Measurements from ENCODE around the gene SLC6A9.

SLC6A9 gene

GRCh38 chr1:44025816-44026215 lies 5.4 kb downstream of the SLC6A9 start:
- no peak for DNase-seq

DNA sequence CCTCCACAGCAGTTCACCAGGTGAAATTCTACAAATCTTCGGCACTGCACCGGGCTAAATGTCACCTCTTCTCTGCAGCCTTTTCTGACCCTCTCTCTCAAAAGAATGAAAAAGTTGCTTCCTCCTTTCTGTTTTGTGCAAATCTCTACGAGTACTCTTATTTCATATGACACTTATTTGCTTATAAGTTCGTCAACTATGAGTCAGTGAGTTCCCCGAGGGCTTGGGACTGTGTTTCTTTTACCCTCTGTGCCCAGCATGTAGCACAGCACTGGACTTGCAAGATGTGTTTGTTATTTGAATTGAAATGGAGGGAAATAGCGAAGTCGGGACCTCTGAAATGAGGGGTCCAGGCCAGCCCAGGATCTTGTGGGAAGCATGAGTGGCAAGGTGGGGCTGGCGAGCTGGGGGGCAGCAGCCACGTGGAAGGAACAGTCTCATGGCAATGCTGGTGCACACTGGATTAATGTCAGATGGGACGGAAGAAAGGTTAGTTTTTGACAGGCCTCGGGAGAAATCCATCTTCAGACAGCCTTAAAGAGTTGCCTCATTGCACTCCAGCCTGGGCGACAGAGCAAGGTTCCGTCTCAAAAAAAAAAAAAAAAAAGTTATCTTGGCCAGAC lies 6.2 kb downstream of the SLC6A9 start:
- no peak for DNase-seq

DNA sequence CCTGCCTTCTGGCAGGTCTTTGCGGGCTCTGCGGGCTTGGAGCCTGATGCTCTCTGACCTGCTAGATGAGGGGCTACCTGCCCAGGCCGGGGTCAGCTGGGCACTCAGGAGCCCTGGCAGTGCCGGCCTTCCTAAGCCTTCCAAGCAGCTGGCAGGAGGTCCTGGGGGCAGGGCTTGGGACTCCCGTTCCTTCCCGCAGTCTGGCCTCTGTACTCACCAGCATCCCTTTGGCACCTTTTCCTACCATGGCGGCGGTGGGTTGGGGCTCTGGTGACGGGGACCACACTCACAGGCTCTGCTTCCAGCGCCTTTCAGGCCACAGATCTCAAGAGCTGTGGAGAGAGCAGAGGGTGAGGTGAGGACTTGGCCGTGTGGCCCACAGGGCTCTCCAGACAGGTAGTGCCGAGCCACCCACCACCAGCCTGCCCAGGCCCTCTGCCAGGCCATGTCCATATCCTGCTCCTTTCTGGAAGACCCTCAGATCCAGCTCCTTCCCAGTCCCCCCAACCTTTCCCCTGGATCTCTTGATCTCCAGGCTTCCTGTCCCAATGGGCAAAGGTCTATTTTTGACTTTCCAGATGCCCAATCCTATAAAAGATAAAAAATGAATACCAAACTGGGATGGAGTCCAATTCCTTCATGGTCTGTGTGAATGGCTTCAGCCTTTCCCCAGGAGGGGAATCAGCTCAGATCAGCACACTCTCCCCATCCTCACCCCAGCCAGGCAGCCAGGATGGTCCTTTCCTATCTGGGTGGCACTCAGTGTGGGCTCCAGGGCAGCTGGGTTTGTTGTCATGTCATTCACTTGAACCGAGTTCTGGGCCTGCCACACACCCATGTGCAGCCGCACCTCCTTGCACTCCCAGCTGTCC lies 7.0 kb downstream of the SLC6A9 start:
- DNase-seq: no peak

GRCh38 chr1:44021581-44022321 lies 9.5 kb downstream of the SLC6A9 start:
- DNase-seq: no peak

- no peak for DNase-seq
Measured at GRCh38 chr1:44021156-44021555, 10.1 kb downstream of the SLC6A9 start.

- no peak for DNase-seq
Measured at GRCh38 chr1:44020464-44020863, 10.8 kb downstream of the SLC6A9 start.

DNA sequence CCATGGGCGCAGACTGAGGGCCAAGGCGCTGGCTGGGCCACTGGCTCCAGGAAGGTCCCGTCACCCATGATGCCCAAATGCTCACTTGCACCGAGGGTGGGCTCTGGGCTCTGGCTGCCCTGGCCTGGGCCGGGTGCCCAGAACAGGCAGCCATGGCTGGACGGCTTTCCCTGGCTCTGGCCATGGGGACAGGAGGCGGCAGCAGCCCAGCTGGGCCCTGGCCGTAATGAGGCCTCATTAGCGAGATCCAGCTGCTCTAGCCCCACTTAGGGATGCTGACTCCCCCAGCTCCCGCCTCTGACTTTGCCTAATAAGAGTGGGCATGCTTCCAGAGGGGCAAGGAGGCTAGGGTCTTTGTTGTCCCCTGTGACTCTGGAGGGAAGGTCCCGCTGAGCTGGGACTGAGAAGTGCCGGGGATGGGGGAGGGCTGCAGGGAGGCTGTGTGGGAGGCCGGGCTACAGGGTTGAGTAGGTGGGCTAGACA lies 11.8 kb downstream of the SLC6A9 start:
- DNase-seq: no peak

GRCh38 chr1:44016890-44017400 lies 14.3 kb downstream of the SLC6A9 start:
- DNase-seq: no peak

GRCh38 chr1:44016041-44016889 lies 15.0 kb downstream of the SLC6A9 start:
- no peak for DNase-seq

GRCh38 chr1:44015206-44015605 lies 16.1 kb downstream of the SLC6A9 start:
- no peak for DNase-seq

GRCh38 chr1:44014365-44015104 lies 16.7 kb downstream of the SLC6A9 start:
- no peak for DNase-seq

DNA sequence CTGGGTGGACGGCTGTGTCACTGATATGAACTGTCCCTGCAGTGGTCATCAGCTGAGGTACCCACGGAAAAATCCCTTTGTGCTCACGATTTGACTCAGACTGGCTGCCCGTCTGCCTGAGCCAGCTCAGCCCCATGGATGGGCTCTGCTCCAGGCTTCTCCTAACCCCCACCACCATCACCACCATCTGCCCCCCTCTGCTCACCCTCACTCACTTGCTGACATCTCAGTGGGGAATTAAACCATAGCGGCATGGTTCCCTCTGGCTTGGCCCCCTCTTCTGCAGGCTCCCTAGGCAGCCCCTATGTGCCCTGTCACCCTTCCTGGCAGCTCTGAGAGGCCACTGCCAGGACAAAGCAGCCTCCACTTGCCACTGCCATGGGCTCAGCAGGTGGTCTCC lies 17.3 kb downstream of the SLC6A9 start:
- no peak for DNase-seq

- no peak for DNase-seq
Measured at GRCh38 chr1:44012941-44013609, 18.2 kb downstream of the SLC6A9 start.

- no peak for DNase-seq
Measured at GRCh38 chr1:44012404-44012803, 18.9 kb downstream of the SLC6A9 start.

- DNase-seq: no peak
Measured at GRCh38 chr1:44010935-44011471, 20.3 kb downstream of the SLC6A9 start.

DNA sequence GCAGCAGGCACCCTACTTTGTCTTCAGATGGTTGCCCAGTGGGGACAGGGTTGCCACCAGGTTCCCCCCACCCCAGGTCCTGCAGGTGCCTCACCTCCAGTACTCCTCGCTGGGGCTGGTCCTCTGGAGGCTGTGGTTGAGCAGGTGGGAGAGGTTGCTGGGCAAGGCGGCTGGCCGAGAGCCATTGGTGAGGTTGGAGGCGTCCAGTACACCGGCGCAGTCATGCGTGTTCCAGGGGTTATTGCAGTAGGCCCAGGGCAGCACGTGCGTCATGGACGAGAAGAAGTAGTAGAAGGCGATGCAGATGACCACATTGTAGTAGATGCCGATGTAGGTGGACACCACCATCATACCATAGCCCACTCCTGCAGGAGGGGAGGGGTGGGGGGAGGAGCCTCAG lies 23.0 kb downstream of the SLC6A9 start:
- DNase-seq: no peak

DNA sequence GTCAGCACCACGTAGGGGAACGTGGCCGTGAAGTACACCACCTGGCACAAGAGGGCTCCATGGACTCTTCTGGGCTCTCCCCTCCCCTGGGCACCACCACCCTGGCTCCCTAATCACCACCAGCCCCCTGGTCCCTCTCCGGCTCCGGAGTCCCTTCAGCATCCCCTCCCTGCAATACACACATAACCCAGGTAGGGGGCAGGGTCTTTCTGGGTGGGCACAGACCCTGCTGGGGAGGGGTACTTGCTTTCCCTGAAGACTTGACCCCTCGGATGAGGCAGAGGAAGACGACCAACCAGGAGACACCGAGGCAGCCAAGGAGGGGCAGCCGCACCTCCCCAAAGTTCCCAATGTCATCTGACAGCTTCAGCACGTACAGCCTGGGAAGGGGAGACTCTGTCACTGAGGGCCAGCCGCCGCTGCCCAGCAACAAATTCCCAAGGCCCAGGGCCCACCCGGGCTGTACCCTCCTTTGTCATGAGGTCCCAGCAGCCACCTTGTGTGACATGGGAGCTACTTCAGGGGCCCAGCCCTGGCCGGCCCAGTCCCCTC lies 28.6 kb downstream of the SLC6A9 start:
- DNase-seq: no peak

GRCh38 chr1:44002165-44002564 lies 29.1 kb downstream of the SLC6A9 start:
- no peak for DNase-seq

- DNase-seq: no peak
Measured at GRCh38 chr1:44000122-44000665, 31.1 kb downstream of the SLC6A9 start.

GRCh38 chr1:43999455-43999854 lies 31.8 kb downstream of the SLC6A9 start:
- DNase-seq: no peak
